Measurements from ENCODE around the gene MROH8. TPM values are rescaled to one million over a fixed set of nuclear protein-coding genes. Genes with fewer than 3 reads are reported as not detected.

Gene MROH8
- total RNA-seq, 1 donor from 2014 or later, result not detected

DNA sequence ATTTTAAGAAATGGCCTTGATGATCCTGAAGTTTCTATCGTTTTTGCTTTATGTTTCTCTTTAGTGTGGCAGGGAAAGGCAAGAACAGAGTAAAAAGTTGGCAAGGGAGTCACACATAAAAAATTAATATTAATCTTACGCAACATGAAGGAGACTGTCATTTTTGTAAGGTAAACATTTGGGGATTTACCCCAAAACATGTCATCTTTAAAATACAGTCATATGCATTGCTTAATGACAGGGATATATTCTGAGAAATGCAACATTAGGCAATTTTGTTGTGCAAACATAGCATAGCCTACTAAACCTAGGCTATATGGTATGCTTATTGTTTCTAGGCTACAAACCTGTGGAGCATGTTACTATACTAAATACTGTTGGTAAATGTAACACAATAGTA is 88.9 kb downstream of the MROH8 start:
- DNase-seq (ENCODE audit: low spot score in 2 of 2), result no peak
- no peak for TF ChIP-seq CTCF (IDR thresholded peaks at IDR 0.05)
- intact Hi-C loops (cut with DNase I), result no loop called here
- Histone ChIP-seq H3K27ac (no peak overlapping the region), H3K4me3 (no peak overlapping the region), H3K9me3 (no peaks in the 10 kb centered on the region), H3K4me1 (peaks cover 5 to 9% of the 10 kb centered on the region in 2 donors), H3K36me3 (peaks cover 3 to 7% of the 10 kb centered on the region in 2 donors), H3K27me3 (no peaks in the 10 kb centered on the region)

DNA sequence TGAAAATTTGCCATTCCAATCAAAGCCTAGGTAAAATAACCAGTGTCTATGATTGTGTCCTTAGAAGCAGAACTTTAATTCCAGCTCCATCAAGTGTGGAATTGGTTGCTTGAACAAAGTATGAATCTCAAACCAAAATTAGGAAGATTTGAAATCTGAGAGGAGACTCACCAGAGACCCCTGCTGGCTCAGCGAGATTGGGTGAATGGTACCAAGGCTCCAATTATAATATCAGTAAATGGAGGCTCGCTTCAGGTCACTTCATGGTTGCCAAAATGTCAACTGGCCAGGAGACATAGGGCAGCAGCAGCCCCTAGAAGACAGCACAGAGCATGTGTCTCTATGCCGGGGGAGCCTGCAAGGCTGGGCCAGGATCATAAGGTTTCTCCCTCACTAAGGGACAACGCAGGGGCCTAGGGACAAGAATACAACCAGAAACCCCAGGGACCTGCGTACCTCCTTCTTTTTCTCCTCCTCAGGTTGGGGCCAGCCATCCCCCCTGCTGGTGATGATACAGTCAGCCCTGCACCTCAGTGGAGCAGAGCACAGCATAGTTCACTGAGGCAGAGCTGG is 97.5 kb downstream of the MROH8 start:
- Histone ChIP-seq H3K36me3 (peaks cover 0 to 5% of the 10 kb centered on the region in 2 donors), H3K9me3 (no peaks in the 10 kb centered on the region), H3K4me3 (no peak overlapping the region), H3K4me1 (no peaks in the 10 kb centered on the region), H3K27ac (no peak overlapping the region), H3K27me3 (no peaks in the 10 kb centered on the region)
- no peak for DNase-seq (ENCODE audit: low spot score in 2 of 2)
- no peak for TF ChIP-seq CTCF (IDR thresholded peaks at IDR 0.05)
- intact Hi-C loops (cut with DNase I), result no loop called here

DNA sequence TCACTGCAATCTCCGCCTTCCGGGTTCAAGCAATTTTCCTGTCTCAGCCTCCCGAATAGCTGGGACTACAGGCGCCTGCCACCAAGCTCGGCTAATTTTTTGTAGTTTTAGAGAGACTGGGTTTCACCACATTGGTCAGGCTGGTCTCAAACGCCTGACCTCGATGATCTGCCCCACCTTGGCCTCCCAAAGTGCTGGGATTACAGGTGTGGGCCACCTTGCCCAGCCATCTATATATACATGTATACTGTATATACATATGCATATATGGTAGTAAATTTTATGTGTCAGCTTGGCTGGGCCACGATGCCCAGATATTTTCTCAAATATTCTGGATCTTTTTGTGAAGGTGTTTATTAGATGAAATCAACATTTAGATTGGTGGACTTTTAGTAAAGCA is 102.3 kb downstream of the MROH8 start:
- Histone ChIP-seq H3K9me3 (no peaks in the 10 kb centered on the region), H3K27ac (no peak overlapping the region), H3K4me1 (no peaks in the 10 kb centered on the region), H3K4me3 (no peak overlapping the region), H3K27me3 (no peaks in the 10 kb centered on the region), H3K36me3 (no peaks in the 10 kb centered on the region)
- no peak for DNase-seq (ENCODE audit: low spot score in 2 of 2)
- intact Hi-C loops (cut with DNase I), result no loop called here
- TF ChIP-seq CTCF (IDR thresholded peaks at IDR 0.05), result no peak

DNA sequence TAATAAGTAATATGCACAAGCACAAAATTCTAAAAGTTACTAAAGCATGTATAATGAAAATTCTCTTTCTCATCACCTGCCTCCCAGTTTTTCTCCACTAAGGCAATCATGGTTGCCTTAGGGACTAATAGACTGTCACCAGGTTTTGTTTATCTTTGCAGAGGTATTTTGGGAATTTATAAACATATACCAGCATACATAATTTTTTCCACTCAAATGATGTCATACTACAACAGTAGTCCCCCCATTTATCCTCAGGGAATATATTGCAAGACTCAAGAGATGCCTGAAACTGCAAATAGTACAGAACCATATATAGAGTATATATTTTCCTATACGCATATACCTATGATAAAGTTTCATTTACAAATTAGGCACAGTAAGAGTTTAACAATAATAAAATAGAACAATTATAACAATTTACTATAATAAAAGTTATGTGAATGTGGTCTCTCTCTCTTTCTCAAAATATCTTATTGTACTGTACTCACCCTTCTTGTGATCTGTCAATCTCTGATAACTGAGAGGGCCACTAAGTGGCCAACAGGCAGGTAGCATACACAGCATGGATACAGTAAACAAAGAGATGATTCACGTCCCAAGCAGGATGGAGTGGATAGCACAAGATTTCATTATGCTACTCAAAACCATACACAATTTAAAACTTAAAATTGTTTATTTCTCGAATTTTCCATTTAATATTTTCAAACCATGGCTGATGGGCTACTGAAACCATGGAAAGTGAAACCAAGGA is 103.2 kb downstream of the MROH8 start:
- H3K27me3 ChIP-seq, result no peaks in the 10 kb centered on the region
- H3K4me1 ChIP-seq, result no peaks in the 10 kb centered on the region
- H3K9me3 ChIP-seq, result no peaks in the 10 kb centered on the region
- H3K4me3 ChIP-seq, result no peak overlapping the region
- TF ChIP-seq CTCF (IDR thresholded peaks at IDR 0.05), result no peak
- H3K27ac ChIP-seq, result no peak overlapping the region
- DNase-seq (ENCODE audit: low spot score in 2 of 2), result no peak
- no peaks in the 10 kb centered on the region for H3K36me3 ChIP-seq
- intact Hi-C loops (cut with DNase I), result no loop called here

DNA sequence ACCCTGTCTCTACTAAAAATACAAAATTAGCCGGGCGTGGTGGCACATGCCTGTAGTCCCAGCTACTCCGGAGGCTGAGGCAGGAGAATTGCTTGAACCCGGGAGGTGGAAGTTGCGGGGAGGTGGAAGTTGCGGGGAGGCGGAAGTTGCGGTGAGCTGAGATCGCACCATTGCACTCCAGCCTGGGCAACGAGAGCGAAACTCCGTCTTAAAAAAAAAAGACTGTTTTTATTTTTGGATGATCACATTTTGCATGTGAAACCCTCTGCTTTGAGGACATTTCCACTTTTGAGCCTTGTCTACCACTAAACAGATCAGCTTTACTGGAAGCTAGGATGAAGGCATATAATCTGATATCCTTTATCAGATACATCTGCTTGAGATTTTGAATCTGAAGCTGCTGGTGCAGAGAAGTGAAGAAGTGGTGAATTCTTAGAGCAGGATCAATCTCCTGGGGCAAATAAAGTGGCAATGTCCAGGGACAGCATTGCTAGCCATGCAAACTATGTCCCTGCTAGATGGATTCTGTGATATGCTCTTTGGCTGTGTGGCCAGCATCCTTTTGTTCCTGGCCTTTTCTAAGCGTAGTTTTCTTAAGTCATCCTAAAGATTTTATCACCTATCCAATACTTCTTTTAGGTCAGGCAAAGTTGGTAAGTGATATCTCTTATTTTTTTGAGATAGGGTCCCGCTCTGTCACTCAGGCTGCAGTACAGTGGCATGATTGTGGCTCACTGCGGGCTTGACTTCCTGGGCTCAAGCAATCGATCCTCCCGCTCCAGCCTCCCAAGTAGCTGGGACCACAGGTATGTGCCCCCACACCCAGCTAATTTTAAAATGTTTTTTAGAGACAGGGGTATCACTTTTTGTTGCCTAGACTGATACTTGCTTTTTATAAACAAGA is 106.8 kb downstream of the MROH8 start:
- intact Hi-C loops (cut with DNase I), result no loop called here

More for the DNA sequence above, 106.8 kb downstream of the MROH8 start:
- no peaks in the 10 kb centered on the region for H3K4me1 ChIP-seq
- no peaks in the 10 kb centered on the region for H3K9me3 ChIP-seq
- no peak for TF ChIP-seq CTCF (IDR thresholded peaks at IDR 0.05)
- H3K27ac ChIP-seq, result no peak overlapping the region
- H3K36me3 ChIP-seq, result no peaks in the 10 kb centered on the region
- DNase-seq (ENCODE audit: low spot score in 2 of 2), result no peak
- H3K4me3 ChIP-seq, result no peak overlapping the region
- H3K27me3 ChIP-seq, result no peaks in the 10 kb centered on the region
